GM12878 (cell line): ENCODE results near the gene CFDP1. TPM values are rescaled to one million over a fixed set of nuclear protein-coding genes. Genes with fewer than 3 reads are reported as not detected.
A peak's percentile ranks its signal among the peaks of the same experiment; 100 is the strongest.

Source experiments
- ATAC-seq: fragments of 200-7000 bp; cut with Tn5 transposase; 3 replicates; pipeline ENCODE4 v1.9.1; 2020; ENCODE audit warnings: mild to moderate bottlenecking, moderate library complexity
- BruUV-seq: library from RNA; stranded (reverse); fragments of 400-500 nt; replicated peaks from 2 replicates; lab custom pipeline; 2021; lab: Mats Ljungman, UMichigan
- CTCF ChIA-PET: fragments of 300-600 bp; sonication (Branson Sonifier 250); formaldehyde crosslinking; extraction: SDS; loops from one replicate; lab custom pipeline; 2021; ENCODE audit warnings: inconsistent platforms; lab: Yijun Ruan, JAX
- POLR2A ChIA-PET: fragments of 350-600 bp; formaldehyde crosslinking; extraction: SDS; loops from one replicate; lab custom pipeline; 2021; ENCODE audit warnings: inconsistent platforms; lab: Charles Lee
- RAD21 ChIA-PET: fragments of 300-600 bp; sonication (Branson Sonifier 250); formaldehyde crosslinking; loops from one replicate; lab custom pipeline; 2023; ENCODE audit warnings: antibody characterized with exemption; ENCODE audit not compliant: unreplicated experiment; lab: Charles Lee
- SMC1A ChIA-PET: fragments of 300-600 bp; sonication (Branson Sonifier 250); formaldehyde crosslinking; loops from one replicate; lab custom pipeline; 2023; ENCODE audit not compliant: unreplicated experiment, uncharacterized antibody; lab: Charles Lee
- DNase-seq: peaks from one replicate; pipeline ENCODE4 v3.0.0-alpha.2; 2011; ENCODE audit warnings: low read depth, low spot score
- FAIRE-seq: peaks from 3 replicates; lab custom pipeline; 2011; peaks lifted over from hg19 to GRCh38; lab: Jason Lieb, UNC
- H2AFZ ChIP-seq: 2 replicates; pipeline ENCODE4 v1.6.0; 2011; ENCODE audit warnings: low read depth, low read length, control low read depth; ENCODE audit not compliant: control insufficient read depth
- H3K27ac ChIP-seq: 2 replicates; pipeline ENCODE4 v1.5.1; 2011; ENCODE audit warnings: control low read depth; ENCODE audit not compliant: control insufficient read depth, insufficient read depth
- H3K27me3 ChIP-seq, 2 experiments: replicated peaks in 1 of 2; 2 replicates each; pipeline versions ENCODE4 v1.6.0 to v1.6.1; 2011; ENCODE audit warnings: low read length in 1 of 2; ENCODE audit not compliant: control insufficient read depth in 2 of 2, insufficient read depth in 2 of 2
- H3K36me3 ChIP-seq, 2 experiments: 2 replicates each; pipeline ENCODE4 v1.5.1; 2011; ENCODE audit warnings: low read length in 1 of 2; ENCODE audit not compliant: control insufficient read depth in 2 of 2, insufficient read depth in 2 of 2
- H3K4me1 ChIP-seq: 2 replicates; pipeline ENCODE4 v1.6.1; 2011; ENCODE audit warnings: mild to moderate bottlenecking, low read length, moderate library complexity, mixed read lengths; ENCODE audit not compliant: control insufficient read depth, insufficient read depth
- H3K4me2 ChIP-seq: 2 replicates; pipeline ENCODE4 v1.6.0; 2011; ENCODE audit warnings: control low read depth; ENCODE audit not compliant: control insufficient read depth, insufficient read depth
- H3K4me3 ChIP-seq: fragments of 200-600 bp; sonication (generic); 2 replicates; pipeline ENCODE4 v1.5.1; 2016
- H3K79me2 ChIP-seq: 2 replicates; pipeline ENCODE4 v1.6.0; 2011; ENCODE audit warnings: low read length; ENCODE audit not compliant: control insufficient read depth, insufficient read depth
- H3K9ac ChIP-seq: 2 replicates; pipeline ENCODE4 v1.8.0; 2011; ENCODE audit warnings: low read length, control low read depth, mixed read lengths; ENCODE audit not compliant: control insufficient read depth, insufficient read depth
- H3K9me3 ChIP-seq: replicated peaks from 3 replicates; pipeline ENCODE4 v1.5.1; 2011; ENCODE audit warnings: mild to moderate bottlenecking, low read length; ENCODE audit not compliant: control insufficient read depth, insufficient read depth
- H4K20me1 ChIP-seq: 2 replicates; pipeline ENCODE4 v1.6.0; 2011; ENCODE audit not compliant: control insufficient read depth, insufficient read depth
- BCL11A ChIP-seq: IDR thresholded peaks from 2 replicates; pipeline ENCODE4 v1.6.1; 2011; ENCODE audit warnings: low read depth, low read length
- CREM ChIP-seq: IDR thresholded peaks from 2 replicates; pipeline ENCODE4 v1.6.1; 2014; ENCODE audit warnings: antibody characterized with exemption, low read depth
- EED ChIP-seq: sonication (generic); IDR thresholded peaks from 2 replicates; pipeline ENCODE4 v1.6.1; 2016; ENCODE audit warnings: antibody characterized with exemption, low read depth
- IRF3 ChIP-seq: fragments of 450-650 bp; IDR thresholded peaks from 2 replicates; pipeline ENCODE4 v1.6.1; 2014; ENCODE audit warnings: mild to moderate bottlenecking
- MEF2B ChIP-seq: fragments of 450-650 bp; IDR thresholded peaks from 2 replicates; pipeline ENCODE4 v1.6.1; 2018; ENCODE audit warnings: mild to moderate bottlenecking, moderate library complexity; ENCODE audit not compliant: partially characterized antibody, poor library complexity, severe bottlenecking
- MLLT1 ChIP-seq: fragments of 450-650 bp; IDR thresholded peaks from 2 replicates; pipeline ENCODE4 v1.6.1; 2016; ENCODE audit warnings: mild to moderate bottlenecking
- NFIC ChIP-seq: IDR thresholded peaks from 2 replicates; pipeline ENCODE4 v1.6.1; 2012; ENCODE audit warnings: low read depth, mild to moderate bottlenecking, inconsistent platforms, low read length, moderate library complexity
- NRF1 ChIP-seq: conservative IDR thresholded peaks from 2 replicates; pipeline ENCODE4 v1.6.1; 2011; ENCODE audit warnings: mild to moderate bottlenecking, low read depth, low read length, improper control_type of control experiment
- PAX8 ChIP-seq: fragments of 450-650 bp; IDR thresholded peaks from 2 replicates; pipeline ENCODE4 v1.6.1; 2017; ENCODE audit warnings: mild to moderate bottlenecking, moderate library complexity
- PBX3 ChIP-seq: IDR thresholded peaks from 2 replicates; pipeline ENCODE4 v1.6.1; 2011; ENCODE audit warnings: mild to moderate bottlenecking, low read depth, low read length, moderate library complexity; ENCODE audit not compliant: insufficient replicate concordance
- PML ChIP-seq: IDR thresholded peaks from 2 replicates; pipeline ENCODE4 v1.6.1; 2012; ENCODE audit warnings: low read length, inconsistent platforms
- POLR2AphosphoS2 ChIP-seq: IDR thresholded peaks from 2 replicates; pipeline ENCODE4 v1.6.1; 2011; ENCODE audit warnings: low read depth, mild to moderate bottlenecking, low read length, improper control_type of control experiment, moderate library complexity
- RAD51 ChIP-seq: fragments of 450-650 bp; IDR thresholded peaks from 2 replicates; pipeline ENCODE4 v1.6.1; 2016; ENCODE audit warnings: moderate library complexity, mild to moderate bottlenecking, inconsistent platforms
- STAT1 ChIP-seq: fragments of 450-650 bp; conservative IDR thresholded peaks from 2 replicates; pipeline ENCODE4 v1.6.1; 2014; ENCODE audit warnings: antibody characterized with exemption, mild to moderate bottlenecking
- TCF7 ChIP-seq: IDR thresholded peaks from 2 replicates; pipeline ENCODE4 v1.6.1; 2014; ENCODE audit warnings: antibody characterized with exemption, borderline replicate concordance
- WGBS: methylation state at CpG from one replicate; pipeline ENCODE4 v1.1.6; 2016; ENCODE audit warnings: low lambda C conversion rate; ENCODE audit not compliant: insufficient replicate concordance, insufficient coverage; ENCODE audit errors: missing lambda C conversion rate; 5-methylcytosine and 5-hydroxymethylcytosine counted together
- in situ Hi-C: fragments of 300-500 bp; cut with MboI; formaldehyde crosslinking; loops from 9 replicates; pipeline ENCODE4 v1.14.3; 2018; ENCODE audit warnings: mixed read lengths
- intact Hi-C: fragments of 100-400 bp; cut with micrococcal nuclease; formaldehyde crosslinking; loops from one replicate; pipeline ENCODE4 v1.14.2; 2022; ENCODE audit not compliant: unreplicated experiment
- polyA plus RNA-seq, 11 experiments: library from polyadenylated mRNA; depleted of rRNA in 4 of 11; unstranded in 6 of 11; stranded (reverse) in 5 of 11; fragments of >200 nt; fragmentation: Nextera tagmentation in 4 of 11; fragmentation: Illumina TruSeq in 1 of 11; extraction: Ambion mirVana in 4 of 11; extraction: Trizol in 1 of 11; gene quantifications; 1 replicate in 1 of 11; 2 replicates in 10 of 11; pipeline versions ENCODE4 v1.2.1 to v1.2.3, GENCODE V29; 2011 to 2016; ENCODE audit warnings: inconsistent platforms in 2 of 11, missing spikeins in 2 of 11, low read depth in 1 of 11
- total RNA-seq, 4 experiments: library from RNA; depleted of rRNA in 3 of 4; stranded (reverse); fragments of >200 nt in 3 of 4; fragmentation: Illumina TruSeq in 1 of 4; extraction: Trizol in 1 of 4; gene quantifications; 2 replicates each; pipeline versions ENCODE4 v1.2.1 to v1.2.3, GENCODE V29; 2013 to 2021

CFDP1 gene
- total and polyA plus RNA-seq, 10 of the 15 experiments (the other 5 are each of a cell fraction or from before 2014, with no cell fraction given) = 22.3 to 64.8 (median 36.7) TPM

- Histone ChIP-seq H3K79me2 (no peaks in the 10 kb centered on the region), H4K20me1 (no peaks in the 10 kb centered on the region), H3K4me3 (no peak overlapping the region), H2AFZ (no peak overlapping the region), H3K4me1 (no peaks in the 10 kb centered on the region), H3K27ac (no peak overlapping the region), H3K9ac (no peak overlapping the region), H3K27me3 (no peaks in the 10 kb centered on the region), H3K9me3 (no peaks in the 10 kb centered on the region), H3K4me2 (no peak overlapping the region), H3K36me3 (peaks cover 1 to 3% of the 10 kb centered on the region in 2 experiments; a peak in 2 of 4 replicates)
- TF ChIP-seq POLR2AphosphoS2 = no peak
- no peak for TF ChIP-seq PAX8
- TF ChIP-seq BCL11A = no peak
- TF ChIP-seq IRF3 = no peak
- no TSS peak for BruUV-seq
- FAIRE-seq = peak; percentile 49
- ATAC-seq = no peak
- intact Hi-C loops (no loop called here), in situ Hi-C loops (no loop called here)
- DNase-seq = no peak
- ChIA-PET RAD21 (no interaction called here), POLR2A (no interaction called here), SMC1A (interaction anchor here (4.1 kb wide), 1 partner anchor 13 kb away, joined by 20 read pairs; the partner anchor contains the start of gene CFDP1), CTCF (interaction anchor here (0.6 to 1.4 kb wide), 2 partner anchors 13 to 1869 kb away, joined by 5 read pairs; no protein-coding TSS in a partner anchor)
Measured at GRCh38 chr16:75446416-75446815, 13.1 kb upstream of the CFDP1 start.

GRCh38 chr16:75445298-75445697, 12.0 kb upstream of the CFDP1 start:
- Histone ChIP-seq H3K4me3 (no peak overlapping the region), H3K9ac (no peak overlapping the region), H3K27me3 (no peaks in the 10 kb centered on the region), H2AFZ (no peak overlapping the region), H3K4me1 (no peaks in the 10 kb centered on the region), H3K36me3 (peaks cover 0 to 3% of the 10 kb centered on the region in 2 experiments; a peak in 1 of 4 replicates), H3K27ac (no peak overlapping the region), H3K79me2 (no peaks in the 10 kb centered on the region), H4K20me1 (no peaks in the 10 kb centered on the region), H3K9me3 (no peaks in the 10 kb centered on the region), H3K4me2 (no peak overlapping the region)
- POLR2A ChIA-PET = interaction anchor here (1.3 kb wide), 1 partner anchor 11 kb away, joined by 3 read pairs; no protein-coding TSS in a partner anchor
- no TSS peak for BruUV-seq
- ATAC-seq (no peak), FAIRE-seq (no peak), DNase-seq (no peak)
- RAD21 ChIA-PET = interaction anchor here (1.0 kb wide), 1 partner anchor 9 kb away, joined by 3 read pairs; no protein-coding TSS in a partner anchor
- in situ Hi-C loops (no loop called here), intact Hi-C loops (no loop called here)
- SMC1A ChIA-PET = interaction anchor here (4.1 kb wide), 1 partner anchor 12 kb away, joined by 20 read pairs; the partner anchor contains the start of gene CFDP1
- WGBS = 91% methylated on average over 5 of the region's 5 CpGs
- CTCF ChIA-PET = interaction anchor here (1.2 to 1.5 kb wide), 4 partner anchors 9 to 23 kb away, joined by 3 to 7 read pairs (median 6); partner anchors contain the start of gene TMEM170A
- no peak for TF ChIP-seq TCF7
- TF ChIP-seq NRF1 = no peak
- no peak for TF ChIP-seq MEF2B
- no peak for TF ChIP-seq CREM
- no peak for TF ChIP-seq EED
- no peak for TF ChIP-seq NFIC
- TF ChIP-seq STAT1 = no peak
- no peak for TF ChIP-seq PBX3
- TF ChIP-seq MLLT1 = no peak
- no peak for TF ChIP-seq RAD51
- TF ChIP-seq PML = no peak
